ENCODE data around the gene UBXN1. TPM values are rescaled to one million over a fixed set of nuclear protein-coding genes. Genes with fewer than 3 reads are reported as not detected.

The UBXN1 gene
- total RNA-seq, 2 experiments from 2014 or later = 101 to 129 TPM

GRCh38 chr11:62715150-62716130 is 36.6 kb upstream of the UBXN1 start:
- Histone ChIP-seq H3K4me1 (ENCODE audit: insufficient read depth, low read length, poor library complexity, severe bottlenecking) (peaks cover 12% of the 10 kb centered on the region), H4K20me1 (ENCODE audit: insufficient read depth, low read length) (no peaks in the 10 kb centered on the region), H3K4me2 (ENCODE audit: low read length) (no peak overlapping the region), H3K9me2 (ENCODE audit: insufficient read depth, low read length) (no peaks in the 10 kb centered on the region), H3K9me3 (ENCODE audit: low read length) (no peaks in the 10 kb centered on the region), H3K36me3 (ENCODE audit: insufficient read depth, low read length) (peaks cover 99% of the 10 kb centered on the region), H2AFZ (ENCODE audit: low read length) (no peak overlapping the region), H3K4me3 (ENCODE audit: low read depth, low read length, poor library complexity, severe bottlenecking) (no peak overlapping the region), H3K79me2 (ENCODE audit: insufficient read depth, low read depth, low read length) (peaks cover 10% of the 10 kb centered on the region; the same call in 1 of the 2 replicates), H3K27ac (ENCODE audit: low read depth, low read length, poor library complexity, severe bottlenecking) (no peak overlapping the region)
- ChIA-PET POLR2A (interaction anchor here (0.9 to 1.2 kb wide), 3 partner anchors 12 to 39 kb away, joined by 3 to 6 read pairs (median 4); partner anchors contain the start of genes HNRNPUL2 and ZBTB3), CTCF (ENCODE audit: unreplicated experiment) (no interaction called here)
- no peak for DNase-seq (ENCODE audit: low spot score)
- TF ChIP-seq EZH2phosphoT487 (IDR thresholded peaks at IDR 0.05; ENCODE audit: borderline replicate concordance, low read depth, low read length) = no peak
- peak; percentile 19; the same call in 1 of the 2 replicates for TF ChIP-seq CTCF (conservative IDR thresholded peaks at IDR 0.05; ENCODE audit: low read length)
- no TSS peak for BruUV-seq (replicated peaks)
- intact Hi-C loops (cut with micrococcal nuclease; ENCODE audit: unreplicated experiment) = no loop called here

GRCh38 chr11:62713343-62713742 is 34.5 kb upstream of the UBXN1 start:
- intact Hi-C loops (cut with micrococcal nuclease; ENCODE audit: unreplicated experiment) = no loop called here
- TF ChIP-seq EZH2phosphoT487 (IDR thresholded peaks at IDR 0.05; ENCODE audit: borderline replicate concordance, low read depth, low read length) = no peak
- no peak for TF ChIP-seq CTCF (conservative IDR thresholded peaks at IDR 0.05; ENCODE audit: low read length)
- peaks cover 30% of the 10 kb centered on the region for H3K4me1 ChIP-seq (ENCODE audit: insufficient read depth, low read length, poor library complexity, severe bottlenecking)
- POLR2A ChIA-PET = no interaction called here
- peaks cover 10% of the 10 kb centered on the region; the same call in 1 of the 2 replicates for H3K79me2 ChIP-seq (ENCODE audit: insufficient read depth, low read depth, low read length)
- H3K36me3 ChIP-seq (ENCODE audit: insufficient read depth, low read length) = peaks cover 99% of the 10 kb centered on the region
- CTCF ChIA-PET (ENCODE audit: unreplicated experiment) = no interaction called here
- no peak overlapping the region for H3K4me2 ChIP-seq (ENCODE audit: low read length)
- no peaks in the 10 kb centered on the region for H3K9me2 ChIP-seq (ENCODE audit: insufficient read depth, low read length)
- no TSS peak for BruUV-seq (replicated peaks)
- H4K20me1 ChIP-seq (ENCODE audit: insufficient read depth, low read length) = no peaks in the 10 kb centered on the region
- peak overlapping the region; percentile 31 for H3K27ac ChIP-seq (ENCODE audit: low read depth, low read length, poor library complexity, severe bottlenecking)
- H2AFZ ChIP-seq (ENCODE audit: low read length) = no peak overlapping the region
- DNase-seq (ENCODE audit: low spot score) = no peak
- H3K9me3 ChIP-seq (ENCODE audit: low read length) = no peaks in the 10 kb centered on the region
- H3K4me3 ChIP-seq (ENCODE audit: low read depth, low read length, poor library complexity, severe bottlenecking) = no peak overlapping the region

GRCh38 chr11:62712861-62713260 is 34.0 kb upstream of the UBXN1 start:
- BruUV-seq (replicated peaks) = TSS peak; percentile 66
- Histone ChIP-seq H3K4me2 (ENCODE audit: low read length) (no peak overlapping the region), H3K79me2 (ENCODE audit: insufficient read depth, low read depth, low read length) (peaks cover 7% of the 10 kb centered on the region; the same call in 1 of the 2 replicates), H4K20me1 (ENCODE audit: insufficient read depth, low read length) (no peaks in the 10 kb centered on the region), H3K4me1 (ENCODE audit: insufficient read depth, low read length, poor library complexity, severe bottlenecking) (peaks cover 35% of the 10 kb centered on the region), H3K9me2 (ENCODE audit: insufficient read depth, low read length) (no peaks in the 10 kb centered on the region), H3K36me3 (ENCODE audit: insufficient read depth, low read length) (peaks cover 99% of the 10 kb centered on the region), H3K4me3 (ENCODE audit: low read depth, low read length, poor library complexity, severe bottlenecking) (no peak overlapping the region), H2AFZ (ENCODE audit: low read length) (no peak overlapping the region), H3K27ac (ENCODE audit: low read depth, low read length, poor library complexity, severe bottlenecking) (peak overlapping the region; percentile 31), H3K9me3 (ENCODE audit: low read length) (no peaks in the 10 kb centered on the region)
- DNase-seq (ENCODE audit: low spot score) = no peak
- POLR2A ChIA-PET = interaction anchor here (0.9 kb wide), 1 partner anchor 44 kb away, joined by 4 read pairs; no protein-coding TSS in a partner anchor
- no peak for TF ChIP-seq EZH2phosphoT487 (IDR thresholded peaks at IDR 0.05; ENCODE audit: borderline replicate concordance, low read depth, low read length)
- TF ChIP-seq CTCF (conservative IDR thresholded peaks at IDR 0.05; ENCODE audit: low read length) = no peak
- CTCF ChIA-PET (ENCODE audit: unreplicated experiment) = no interaction called here
- intact Hi-C loops (cut with micrococcal nuclease; ENCODE audit: unreplicated experiment) = no loop called here
